ENCODE data around the gene WDR33.

The WDR33 gene

DNA sequence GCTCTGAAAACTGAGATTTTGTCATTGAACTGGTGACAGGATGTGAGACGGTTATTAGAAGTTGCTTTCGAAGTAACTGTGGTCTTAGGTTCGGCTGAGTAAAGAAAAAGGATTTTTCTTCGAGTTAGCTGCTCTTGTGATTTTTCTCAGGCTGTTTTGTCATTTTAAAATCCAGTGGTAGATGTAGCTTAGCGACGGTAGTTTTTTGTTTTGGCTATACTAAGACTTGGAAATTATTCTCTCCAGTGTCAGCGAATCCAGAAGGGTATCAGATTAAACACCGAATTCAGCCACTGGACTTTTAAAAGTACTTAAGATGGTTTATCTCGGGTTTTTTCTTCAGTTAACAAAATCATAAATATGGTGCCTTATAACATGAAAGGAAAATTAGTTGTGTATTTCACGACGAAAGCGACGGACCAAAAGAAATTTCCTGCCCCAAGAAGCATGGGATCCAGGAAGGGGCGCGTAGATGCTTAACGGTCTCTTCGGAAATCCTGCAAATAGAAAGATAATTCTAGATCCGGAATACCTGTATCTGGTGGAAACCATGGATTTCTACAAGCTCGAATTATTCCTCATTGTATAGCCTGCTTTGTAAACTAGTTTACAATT lies 108.5 kb downstream of the WDR33 start:
- no peak for ATAC-seq
- TF ChIP-seq, protein P1, sequence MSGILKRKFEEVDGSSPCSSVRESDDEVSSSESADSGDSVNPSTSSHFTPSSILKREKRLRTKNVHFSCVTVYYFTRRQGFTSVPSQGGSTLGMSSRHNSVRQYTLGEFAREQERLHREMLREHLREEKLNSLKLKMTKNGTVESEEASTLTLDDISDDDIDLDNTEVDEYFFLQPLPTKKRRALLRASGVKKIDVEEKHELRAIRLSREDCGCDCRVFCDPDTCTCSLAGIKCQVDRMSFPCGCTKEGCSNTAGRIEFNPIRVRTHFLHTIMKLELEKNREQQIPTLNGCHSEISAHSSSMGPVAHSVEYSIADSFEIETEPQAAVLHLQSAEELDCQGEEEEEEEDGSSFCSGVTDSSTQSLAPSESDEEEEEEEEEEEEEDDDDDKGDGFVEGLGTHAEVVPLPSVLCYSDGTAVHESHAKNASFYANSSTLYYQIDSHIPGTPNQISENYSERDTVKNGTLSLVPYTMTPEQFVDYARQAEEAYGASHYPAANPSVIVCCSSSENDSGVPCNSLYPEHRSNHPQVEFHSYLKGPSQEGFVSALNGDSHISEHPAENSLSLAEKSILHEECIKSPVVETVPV (CRISPR knock-in tag; IDR thresholded peaks at IDR 0.05) = no peak
- TF ChIP-seq TOX (CRISPR knock-in tag; IDR thresholded peaks at IDR 0.05; ENCODE audit: borderline replicate concordance) (no peak), RARB (CRISPR knock-in tag; IDR thresholded peaks at IDR 0.05) (no peak), ISL1 (CRISPR knock-in tag; IDR thresholded peaks at IDR 0.05) (no peak), SNAI2 (CRISPR knock-in tag; IDR thresholded peaks at IDR 0.05) (no peak), ZNF8 (CRISPR knock-in tag; IDR thresholded peaks at IDR 0.05) (no peak), CSDC2 (CRISPR knock-in tag; IDR thresholded peaks at IDR 0.05) (no peak), PPARA (CRISPR knock-in tag; IDR thresholded peaks at IDR 0.05; ENCODE audit: borderline replicate concordance) (no peak), TCF4 (CRISPR knock-in tag; IDR thresholded peaks at IDR 0.05; ENCODE audit: borderline replicate concordance) (no peak), ARNTL (CRISPR knock-in tag; IDR thresholded peaks at IDR 0.05; ENCODE audit: borderline replicate concordance, low read depth) (no peak), GLIS3 (CRISPR knock-in tag; IDR thresholded peaks at IDR 0.05) (no peak), ZC3H10 (CRISPR knock-in tag; IDR thresholded peaks at IDR 0.05) (no peak), ZNF565 (CRISPR knock-in tag; conservative IDR thresholded peaks at IDR 0.05; ENCODE audit: low read depth) (no peak), ZNF70 (CRISPR knock-in tag; IDR thresholded peaks at IDR 0.05) (no peak)
- TF ChIP-seq, protein P2, sequence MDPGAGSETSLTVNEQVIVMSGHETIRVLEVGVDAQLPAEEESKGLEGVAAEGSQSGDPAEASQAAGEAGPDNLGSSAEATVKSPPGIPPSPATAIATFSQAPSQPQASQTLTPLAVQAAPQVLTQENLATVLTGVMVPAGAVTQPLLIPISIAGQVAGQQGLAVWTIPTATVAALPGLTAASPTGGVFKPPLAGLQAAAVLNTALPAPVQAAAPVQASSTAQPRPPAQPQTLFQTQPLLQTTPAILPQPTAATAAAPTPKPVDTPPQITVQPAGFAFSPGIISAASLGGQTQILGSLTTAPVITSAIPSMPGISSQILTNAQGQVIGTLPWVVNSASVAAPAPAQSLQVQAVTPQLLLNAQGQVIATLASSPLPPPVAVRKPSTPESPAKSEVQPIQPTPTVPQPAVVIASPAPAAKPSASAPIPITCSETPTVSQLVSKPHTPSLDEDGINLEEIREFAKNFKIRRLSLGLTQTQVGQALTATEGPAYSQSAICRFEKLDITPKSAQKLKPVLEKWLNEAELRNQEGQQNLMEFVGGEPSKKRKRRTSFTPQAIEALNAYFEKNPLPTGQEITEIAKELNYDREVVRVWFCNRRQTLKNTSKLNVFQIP (CRISPR knock-in tag; IDR thresholded peaks at IDR 0.05; ENCODE audit: borderline replicate concordance, low read depth) = no peak
- TF ChIP-seq, protein P3, sequence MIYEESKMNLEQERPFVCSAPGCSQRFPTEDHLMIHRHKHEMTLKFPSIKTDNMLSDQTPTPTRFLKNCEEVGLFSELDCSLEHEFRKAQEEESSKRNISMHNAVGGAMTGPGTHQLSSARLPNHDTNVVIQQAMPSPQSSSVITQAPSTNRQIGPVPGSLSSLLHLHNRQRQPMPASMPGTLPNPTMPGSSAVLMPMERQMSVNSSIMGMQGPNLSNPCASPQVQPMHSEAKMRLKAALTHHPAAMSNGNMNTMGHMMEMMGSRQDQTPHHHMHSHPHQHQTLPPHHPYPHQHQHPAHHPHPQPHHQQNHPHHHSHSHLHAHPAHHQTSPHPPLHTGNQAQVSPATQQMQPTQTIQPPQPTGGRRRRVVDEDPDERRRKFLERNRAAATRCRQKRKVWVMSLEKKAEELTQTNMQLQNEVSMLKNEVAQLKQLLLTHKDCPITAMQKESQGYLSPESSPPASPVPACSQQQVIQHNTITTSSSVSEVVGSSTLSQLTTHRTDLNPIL (CRISPR knock-in tag; IDR thresholded peaks at IDR 0.05; ENCODE audit: low read depth) = no peak

DNA sequence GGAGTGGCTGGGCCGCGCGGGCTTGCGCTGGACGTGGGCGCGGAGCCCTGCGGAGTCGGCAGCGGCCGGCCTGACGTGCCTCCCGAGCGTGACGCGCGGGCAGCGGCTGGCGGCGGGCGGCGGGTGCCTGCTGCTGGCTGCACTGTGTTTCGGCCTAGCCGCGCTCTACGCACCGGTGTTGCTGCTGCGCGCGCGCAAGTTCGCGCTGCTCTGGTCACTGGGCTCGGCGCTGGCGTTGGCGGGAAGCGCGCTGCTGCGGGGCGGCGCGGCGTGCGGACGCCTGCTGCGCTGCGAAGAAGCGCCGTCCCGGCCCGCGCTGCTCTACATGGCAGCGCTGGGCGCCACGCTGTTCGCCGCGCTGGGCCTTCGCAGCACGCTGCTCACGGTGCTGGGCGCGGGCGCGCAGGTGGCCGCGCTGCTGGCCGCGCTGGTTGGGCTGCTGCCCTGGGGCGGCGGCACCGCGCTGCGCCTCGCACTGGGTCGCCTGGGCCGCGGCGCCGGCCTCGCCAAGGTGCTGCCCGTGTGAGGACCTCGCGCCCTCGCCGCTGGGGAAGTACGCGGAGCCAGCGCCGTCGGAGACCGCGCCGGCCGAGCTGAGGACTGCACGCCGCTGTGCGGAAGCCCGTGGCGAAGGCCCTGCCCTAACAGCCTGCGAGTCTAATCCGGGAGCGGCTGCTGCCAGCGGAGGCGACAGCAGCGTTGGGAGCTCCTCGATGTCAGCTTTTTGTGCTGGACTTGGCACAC lies 109.1 kb downstream of the WDR33 start:
- ATAC-seq = peak; percentile 65
- 0 out of 2 replicates have a peak, but pooled peaks have one; percentile 32 for TF ChIP-seq ZFP3 (CRISPR knock-in tag; IDR thresholded peaks at IDR 0.05)
- TF ChIP-seq, protein P4, sequence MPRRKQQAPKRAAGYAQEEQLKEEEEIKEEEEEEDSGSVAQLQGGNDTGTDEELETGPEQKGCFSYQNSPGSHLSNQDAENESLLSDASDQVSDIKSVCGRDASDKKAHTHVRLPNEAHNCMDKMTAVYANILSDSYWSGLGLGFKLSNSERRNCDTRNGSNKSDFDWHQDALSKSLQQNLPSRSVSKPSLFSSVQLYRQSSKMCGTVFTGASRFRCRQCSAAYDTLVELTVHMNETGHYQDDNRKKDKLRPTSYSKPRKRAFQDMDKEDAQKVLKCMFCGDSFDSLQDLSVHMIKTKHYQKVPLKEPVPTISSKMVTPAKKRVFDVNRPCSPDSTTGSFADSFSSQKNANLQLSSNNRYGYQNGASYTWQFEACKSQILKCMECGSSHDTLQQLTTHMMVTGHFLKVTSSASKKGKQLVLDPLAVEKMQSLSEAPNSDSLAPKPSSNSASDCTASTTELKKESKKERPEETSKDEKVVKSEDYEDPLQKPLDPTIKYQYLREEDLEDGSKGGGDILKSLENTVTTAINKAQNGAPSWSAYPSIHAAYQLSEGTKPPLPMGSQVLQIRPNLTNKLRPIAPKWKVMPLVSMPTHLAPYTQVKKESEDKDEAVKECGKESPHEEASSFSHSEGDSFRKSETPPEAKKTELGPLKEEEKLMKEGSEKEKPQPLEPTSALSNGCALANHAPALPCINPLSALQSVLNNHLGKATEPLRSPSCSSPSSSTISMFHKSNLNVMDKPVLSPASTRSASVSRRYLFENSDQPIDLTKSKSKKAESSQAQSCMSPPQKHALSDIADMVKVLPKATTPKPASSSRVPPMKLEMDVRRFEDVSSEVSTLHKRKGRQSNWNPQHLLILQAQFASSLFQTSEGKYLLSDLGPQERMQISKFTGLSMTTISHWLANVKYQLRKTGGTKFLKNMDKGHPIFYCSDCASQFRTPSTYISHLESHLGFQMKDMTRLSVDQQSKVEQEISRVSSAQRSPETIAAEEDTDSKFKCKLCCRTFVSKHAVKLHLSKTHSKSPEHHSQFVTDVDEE (CRISPR knock-in tag; IDR thresholded peaks at IDR 0.05) = peak; percentile 30; the same call in 1 of the 2 replicates
- TF ChIP-seq, protein P3 (CRISPR knock-in tag; IDR thresholded peaks at IDR 0.05; ENCODE audit: low read depth) = no peak

DNA sequence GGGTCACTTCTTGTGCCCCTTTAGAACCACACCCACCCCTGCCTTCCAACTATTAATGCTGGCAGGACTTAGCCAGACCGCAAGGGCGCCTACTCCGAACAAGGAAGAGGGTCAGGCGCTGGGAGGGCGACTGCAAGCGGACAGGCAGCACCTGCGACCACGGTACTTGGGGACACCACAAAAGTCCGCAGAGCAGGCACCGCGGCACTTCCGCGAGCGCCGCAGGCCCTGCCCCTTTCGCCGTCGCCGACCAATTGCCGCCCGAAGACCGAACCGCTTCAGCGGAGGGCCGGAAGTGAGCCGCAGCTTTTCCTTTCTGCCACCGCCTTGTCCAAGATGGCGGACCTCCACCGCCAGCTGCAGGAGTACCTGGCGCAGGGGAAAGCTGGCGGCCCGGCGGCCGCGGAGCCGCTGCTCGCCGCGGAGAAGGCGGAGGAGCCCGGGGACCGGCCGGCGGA lies 109.7 kb downstream of the WDR33 start, which contains the start of gene SFT2D3:
TSS of gene SFT2D3 (plus strand) at position 305 of the 458 bp plus-strand sequence. CDS start at position 337, 32 bp downstream.
- TF ChIP-seq RARB (CRISPR knock-in tag; IDR thresholded peaks at IDR 0.05) = no peak
- TF ChIP-seq, protein P4 (CRISPR knock-in tag; IDR thresholded peaks at IDR 0.05) = peak; percentile 27; the same call in 1 of the 2 replicates

More for the DNA sequence above, 109.7 kb downstream of the WDR33 start, which contains the start of gene SFT2D3:
- ATAC-seq = peak; percentile 95

Data from SK-N-SH treated with all-trans-retinoic acid at 6 μM for 48 hours (cell line).